Activated CD4-positive, alpha-beta T cell treated with anti-CD3 and anti-CD28 coated beads, Interleukin-2, Interleukin-6, amounts not matched to agents 100 ng/mL and 50 ng/mL, durations not matched to agents 16 hours and 8 hours (primary cell): ENCODE results near the gene MVD.

Experiments used
- DNase-seq: peaks from one replicate; pipeline ENCODE4 v3.0.0-alpha.2; 2020

The MVD gene

DNA sequence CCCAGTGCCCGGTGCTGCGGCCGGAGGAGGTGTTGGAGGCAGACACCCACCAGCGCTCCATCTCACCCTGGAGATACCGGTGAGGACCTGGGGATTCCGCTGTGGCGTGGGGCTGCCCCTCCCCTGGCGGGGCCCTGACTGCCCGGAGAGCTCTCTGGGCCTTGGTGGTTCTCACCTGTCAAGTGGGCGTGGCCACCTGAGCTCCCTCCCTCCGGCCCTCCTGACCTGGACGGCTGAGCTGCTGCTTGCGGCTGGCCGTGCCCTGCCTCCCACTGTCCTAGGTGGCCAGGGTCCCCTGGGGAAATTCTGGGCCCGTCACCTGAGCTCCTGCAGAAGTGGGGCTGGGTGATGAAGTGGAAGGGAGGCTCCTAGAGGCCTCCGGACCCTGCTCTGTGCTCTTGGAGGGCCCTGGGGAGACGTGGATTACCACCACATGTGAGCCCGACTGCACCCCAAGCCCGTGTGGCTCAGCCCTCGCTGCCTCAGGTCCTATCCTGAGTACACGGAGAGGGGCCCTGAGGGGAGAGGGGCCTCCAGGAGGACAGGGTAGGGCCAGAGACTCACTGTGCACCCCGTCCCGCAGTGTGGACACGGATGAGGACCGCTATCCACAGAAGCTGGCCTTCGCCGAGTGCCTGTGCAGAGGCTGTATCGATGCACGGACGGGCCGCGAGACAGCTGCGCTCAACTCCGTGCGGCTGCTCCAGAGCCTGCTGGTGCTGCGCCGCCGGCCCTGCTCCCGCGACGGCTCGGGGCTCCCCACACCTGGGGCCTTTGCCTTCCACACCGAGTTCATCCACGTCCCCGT, 23.5 kb downstream of the MVD start:
- DNase-seq = no peak

DNA sequence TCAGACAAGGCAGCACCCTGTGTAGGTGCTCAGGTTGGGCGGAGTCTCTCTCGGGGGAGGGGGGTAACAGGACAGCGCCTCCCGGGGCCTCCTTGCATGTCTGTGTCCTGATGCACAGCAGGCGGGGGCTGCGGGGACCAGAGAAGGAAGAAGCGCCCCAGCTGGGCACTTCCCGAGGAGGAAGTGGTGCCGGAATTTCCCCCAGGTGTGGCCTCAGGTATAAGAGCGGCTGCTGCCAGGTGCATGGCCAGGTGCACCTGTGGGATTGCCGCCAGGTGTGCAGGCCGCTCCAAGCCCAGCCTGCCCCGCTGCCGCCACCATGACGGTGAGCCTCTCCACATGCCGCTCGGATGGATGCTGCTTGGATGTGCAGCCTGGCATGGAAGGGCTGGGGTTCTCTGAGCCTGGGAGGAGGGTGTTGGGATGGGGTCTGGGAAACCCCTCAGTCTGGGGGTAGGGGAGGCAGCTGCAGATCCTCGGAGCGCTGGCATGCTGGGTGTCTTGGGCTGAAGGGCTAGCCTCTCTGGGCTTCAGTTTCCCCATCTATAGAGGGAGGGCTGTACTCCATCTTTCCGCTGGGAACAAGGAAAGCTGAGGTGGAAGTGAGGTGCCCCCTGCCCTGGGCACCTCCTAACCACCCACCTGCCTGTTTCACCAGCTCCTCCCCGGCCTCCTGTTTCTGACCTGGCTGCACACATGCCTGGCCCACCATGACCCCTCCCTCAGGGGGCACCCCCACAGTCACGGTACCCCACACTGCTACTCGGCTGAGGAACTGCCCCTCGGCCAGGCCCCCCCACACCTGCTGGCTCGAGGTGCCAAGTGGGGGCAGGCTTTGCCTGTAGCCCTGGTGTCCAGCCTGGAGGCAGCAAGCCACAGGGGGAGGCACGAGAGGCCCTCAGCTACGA, 24.3 kb downstream of the MVD start, which contains the start of gene IL17C:
Gene IL17C (plus strand): TSS at position 250 of the 908 bp plus-strand sequence. CDS start 70 bp downstream, at position 320.
- no peak for DNase-seq

DNA sequence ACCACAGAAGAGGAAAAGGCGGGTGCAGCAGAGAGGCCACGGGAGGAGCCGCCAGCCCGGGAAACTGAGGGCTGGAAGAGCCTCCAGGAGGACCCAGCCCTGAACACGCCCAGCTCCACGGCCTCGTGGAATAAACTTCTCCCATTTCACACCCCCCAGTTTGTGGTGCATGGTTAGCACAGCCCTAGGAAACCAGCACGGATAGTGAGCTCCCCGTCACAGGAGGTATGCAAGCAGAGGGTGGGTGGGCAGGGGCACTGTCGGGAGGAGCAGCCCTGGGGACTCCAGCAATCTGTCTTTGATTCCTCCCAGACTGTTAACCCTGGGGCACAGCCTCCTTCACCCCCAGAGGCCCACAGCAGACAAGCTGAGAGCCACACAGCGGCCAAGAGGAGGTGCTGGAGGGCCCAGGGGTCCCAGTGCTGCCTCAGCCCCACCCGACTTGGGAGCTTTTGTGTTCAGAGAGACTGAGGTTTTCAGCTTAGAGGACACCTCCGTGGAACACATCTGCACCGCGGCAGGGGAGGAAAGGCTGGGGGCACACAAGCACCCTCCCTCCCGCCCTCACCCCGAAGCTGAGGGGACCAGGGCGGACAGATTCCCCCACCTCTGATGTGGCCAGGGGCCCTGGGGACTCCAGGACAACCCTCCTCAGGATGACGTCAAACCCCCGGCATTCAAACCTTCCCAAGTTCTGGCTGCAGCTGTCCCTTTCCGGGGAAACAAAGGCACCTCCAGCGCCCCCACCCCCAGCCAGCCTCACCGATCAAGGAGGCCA, 26.2 kb downstream of the MVD start:
- no peak for DNase-seq

- no peak for DNase-seq
Observed at GRCh38 chr16:88635671-88636319, 27.1 kb downstream of the MVD start.

- no peak for DNase-seq
Observed at GRCh38 chr16:88634994-88635670, 27.8 kb downstream of the MVD start.

- DNase-seq = peak; percentile 66
Observed at GRCh38 chr16:88634141-88634993, 28.5 kb downstream of the MVD start.

DNA sequence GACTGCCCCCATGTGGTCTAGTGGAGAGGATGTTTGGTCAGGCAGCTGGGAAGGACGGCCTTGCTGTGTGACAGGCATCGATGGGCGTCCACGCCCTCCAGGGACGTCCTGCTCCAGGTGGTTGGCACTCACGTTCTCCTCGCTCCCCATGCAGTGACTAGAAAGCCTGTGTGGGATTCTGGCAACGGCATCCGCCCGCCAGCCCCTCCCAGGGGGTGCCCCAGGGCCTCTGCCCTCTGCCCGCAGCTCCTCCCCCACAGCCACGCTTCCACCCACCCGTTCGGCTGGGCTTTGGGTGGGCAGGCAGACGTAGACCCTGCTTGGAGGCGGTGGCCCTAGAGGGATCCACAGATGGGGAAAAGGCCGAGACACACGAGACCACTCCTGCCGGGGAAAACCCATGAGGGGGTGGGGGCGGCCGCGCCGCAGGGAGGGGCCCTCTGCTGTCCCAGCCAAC, 29.2 kb downstream of the MVD start:
- peak; percentile 64 for DNase-seq

- no peak for DNase-seq
Observed at GRCh38 chr16:88632587-88632930, 30.3 kb downstream of the MVD start.

DNA sequence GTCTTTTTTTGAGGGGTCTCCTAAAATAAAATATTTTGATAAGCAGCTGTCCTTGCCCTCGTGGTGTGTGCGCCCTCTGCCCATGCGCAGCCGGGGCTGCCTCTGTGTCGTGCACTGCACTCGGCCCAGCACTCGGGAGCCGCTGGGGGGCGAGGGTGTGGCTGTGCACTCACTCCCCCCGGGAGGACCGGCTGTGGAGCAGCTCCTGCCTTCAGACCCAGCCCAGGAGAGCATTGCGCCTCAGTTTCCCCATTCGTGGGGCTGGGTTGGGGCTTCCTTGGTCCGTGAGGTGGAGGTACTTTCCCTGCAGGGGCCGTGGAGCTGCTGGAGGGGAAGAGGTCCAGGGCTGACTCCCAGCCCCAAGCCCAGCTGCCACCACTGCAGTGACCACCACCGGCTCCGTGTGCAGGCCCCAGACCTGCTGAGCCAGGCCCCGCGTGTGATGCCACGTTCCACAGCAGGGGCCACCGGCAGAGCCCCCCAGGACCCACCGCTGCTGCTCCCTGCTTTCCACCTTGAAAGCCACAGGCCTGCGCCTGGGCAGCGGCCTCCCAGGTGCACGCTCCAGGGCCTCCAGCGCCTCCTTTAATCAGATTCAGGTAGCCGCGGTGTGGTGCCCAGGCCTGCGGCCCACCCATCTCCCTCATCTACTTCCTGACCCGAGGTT, 30.8 kb downstream of the MVD start:
- no peak for DNase-seq

GRCh38 chr16:88631384-88631783, 31.5 kb downstream of the MVD start:
- DNase-seq = no peak

DNA sequence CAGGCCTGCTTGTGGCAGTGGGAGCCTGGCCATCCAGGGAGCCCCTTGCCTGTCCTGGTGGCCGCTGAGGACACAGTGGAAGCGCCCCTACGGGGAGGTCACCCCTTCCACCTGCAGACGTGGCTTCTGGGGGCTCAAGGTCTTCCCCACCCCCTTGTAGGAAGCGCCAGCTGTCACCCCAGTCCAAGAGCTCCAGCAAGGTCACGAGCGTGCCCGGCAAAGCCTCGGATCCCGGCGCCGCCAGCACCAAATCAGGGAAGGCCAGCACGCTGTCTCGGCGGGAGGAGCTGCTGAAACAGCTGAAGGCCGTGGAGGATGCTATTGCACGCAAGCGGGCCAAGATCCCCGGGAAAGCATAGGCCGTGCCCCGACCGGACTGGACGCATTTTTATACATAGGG, 31.9 kb downstream of the MVD start:
- no peak for DNase-seq

- DNase-seq = no peak
Observed at GRCh38 chr16:88630433-88630832, 32.5 kb downstream of the MVD start.

DNA sequence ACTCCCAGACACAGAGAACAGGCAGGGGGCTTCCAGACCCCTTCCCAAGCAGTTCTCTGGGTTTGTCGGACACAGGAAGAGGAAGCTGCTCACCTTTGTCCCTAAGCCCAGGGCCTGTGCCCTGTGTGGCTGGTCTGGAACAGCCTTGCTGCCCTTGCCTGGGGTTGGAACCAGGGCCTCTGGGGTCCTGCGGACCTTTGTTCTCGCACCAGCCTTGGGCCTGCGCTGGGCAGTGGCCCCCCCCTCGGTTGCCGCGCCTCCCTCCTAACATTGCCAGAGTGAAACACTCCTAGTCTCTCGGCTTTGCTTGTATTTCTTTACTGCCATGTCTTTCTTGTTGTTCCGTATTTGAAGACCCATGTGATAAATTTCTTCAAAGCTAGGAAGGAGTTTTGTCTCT, 33.1 kb downstream of the MVD start:
- DNase-seq = no peak

DNA sequence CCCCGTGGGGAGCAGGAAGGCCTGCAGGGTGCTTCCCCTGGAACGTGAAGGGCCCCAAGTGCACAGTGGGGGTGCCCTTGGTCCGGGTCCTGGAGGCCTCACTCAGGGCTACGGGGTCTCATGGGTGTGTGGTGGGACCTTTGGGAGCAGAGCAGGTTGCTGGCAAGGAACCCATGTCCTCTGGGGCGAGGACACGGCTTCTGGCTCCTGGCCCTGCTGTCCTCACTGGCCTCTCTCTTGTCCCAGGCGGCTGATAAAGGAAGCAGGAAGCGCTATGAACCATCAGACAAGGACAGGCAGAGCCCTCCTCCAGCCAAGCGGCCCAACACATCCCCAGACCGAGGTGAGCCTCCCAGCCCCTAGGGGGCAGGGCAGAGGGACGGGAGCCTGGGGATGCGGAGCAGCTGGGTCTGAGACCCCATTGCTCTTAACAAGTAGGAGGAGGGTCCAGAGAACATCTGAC, 34.3 kb downstream of the MVD start:
- DNase-seq = no peak

GRCh38 chr16:88627531-88628411, 35.1 kb downstream of the MVD start:
- no peak for DNase-seq

GRCh38 chr16:88626646-88627045, 36.2 kb downstream of the MVD start:
- no peak for DNase-seq

DNA sequence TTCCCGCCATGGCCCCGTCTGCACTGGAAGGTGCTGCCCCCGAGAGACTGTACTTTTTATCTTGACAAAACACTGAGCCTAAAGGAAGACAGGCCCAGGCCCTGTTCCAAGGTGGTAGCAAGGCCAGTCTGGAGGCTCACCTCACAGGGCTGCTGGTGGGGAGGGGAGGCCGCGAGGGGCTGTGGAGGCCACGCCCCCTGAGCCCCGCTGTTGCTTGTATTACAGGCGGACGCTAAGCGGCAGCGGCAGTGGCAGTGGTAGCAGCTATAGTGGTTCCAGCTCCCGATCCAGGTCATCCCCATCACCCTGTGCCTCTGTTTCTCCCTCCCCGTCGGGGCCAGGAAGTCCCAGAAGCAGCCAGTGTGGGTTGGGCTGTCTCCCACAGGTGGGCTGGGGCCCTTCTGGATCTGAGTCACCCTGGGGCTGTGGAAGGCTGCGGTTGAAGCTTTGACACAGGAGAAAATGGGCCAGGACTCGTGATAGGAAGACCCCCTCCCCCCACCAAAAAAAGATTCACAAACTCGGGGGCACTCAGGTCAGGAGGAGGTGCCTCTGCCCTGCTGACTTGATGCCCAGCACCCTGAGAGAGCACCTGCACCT, 37.8 kb downstream of the MVD start:
- peak; percentile 26 for DNase-seq

- no peak for DNase-seq
Observed at GRCh38 chr16:88624481-88624880, 38.4 kb downstream of the MVD start.

GRCh38 chr16:88623858-88624257, 39.0 kb downstream of the MVD start:
- no peak for DNase-seq
